HFFc6 (cell line): ENCODE results near the gene MMP27. TPM values are rescaled to one million over a fixed set of nuclear protein-coding genes. Genes with fewer than 3 reads are reported as not detected.

Experiments used
- DNase-seq: peaks from one replicate; pipeline ENCODE4 v3.0.0-alpha.2; 2018
- H3K27ac Mint-ChIP-seq: 2 replicates; pipeline ENCODE4 v1.8.0; 2020; ENCODE audit warnings: mild to moderate bottlenecking, mixed read lengths
- H3K27me3 Mint-ChIP-seq: 2 replicates; pipeline ENCODE4 v1.8.0; 2021; ENCODE audit warnings: mild to moderate bottlenecking, moderate library complexity, mixed read lengths; ENCODE audit not compliant: insufficient read depth
- H3K36me3 Mint-ChIP-seq: 2 replicates; pipeline ENCODE4 v1.8.0; 2021; ENCODE audit warnings: low read depth, mixed read lengths
- H3K4me1 Mint-ChIP-seq: 2 replicates; pipeline ENCODE4 v1.8.0; 2020; ENCODE audit warnings: low read depth, mixed read lengths
- H3K4me3 Mint-ChIP-seq: 2 replicates; pipeline ENCODE4 v1.8.0; 2020; ENCODE audit warnings: mild to moderate bottlenecking, moderate library complexity, mixed read lengths
- H3K9me3 Mint-ChIP-seq: 2 replicates; pipeline ENCODE4 v1.8.0; 2020; ENCODE audit warnings: mild to moderate bottlenecking, mixed read lengths
- total RNA-seq, 6 experiments: library from RNA; stranded (reverse); fragmentation: NEBNext Ultra II Directional; extraction: Animal tissue kit (Norgen Biotek cat#: 25700); gene quantifications; 2 replicates in 1 of 6; 3 replicates in 5 of 6; pipeline ENCODE4 v1.2.3, GENCODE V29; 2021
- TF ChIP-seq, protein P1 (sequence below): fragments of 200-600 bp; sonication (generic); IDR thresholded peaks from 2 replicates; pipeline ENCODE4 v1.5.0; 2021; ENCODE audit warnings: antibody characterized with exemption, mild to moderate bottlenecking

Gene MMP27
- total RNA-seq, 6 experiments from 2014 or later = not detected

DNA sequence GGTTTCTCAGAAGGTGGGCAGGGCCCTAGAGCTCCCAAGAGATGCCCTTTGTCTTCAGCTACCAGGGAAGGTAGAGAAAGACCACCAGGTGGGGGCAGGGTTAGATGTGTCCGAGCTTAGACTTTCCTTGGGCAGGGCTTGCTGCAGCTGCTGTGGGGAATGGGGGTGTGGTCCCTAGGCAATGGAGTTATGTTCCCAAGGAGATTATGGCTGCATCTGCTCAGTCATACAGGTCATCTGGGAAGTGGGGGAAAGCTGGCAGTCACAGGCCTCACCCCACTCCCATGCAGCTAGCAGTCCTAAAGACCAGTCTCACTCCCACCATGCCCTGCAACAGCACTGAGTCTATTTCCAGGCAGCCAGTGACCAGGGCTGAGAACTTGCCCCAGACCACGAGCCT lies 29.5 kb downstream of the MMP27 start:
- Mint-ChIP-seq H3K27me3 (peaks cover 24% of the 10 kb centered on the region), H3K36me3 (no peaks in the 10 kb centered on the region), H3K27ac (no peak overlapping the region), H3K4me1 (no peaks in the 10 kb centered on the region), H3K4me3 (no peak overlapping the region), H3K9me3 (no peaks in the 10 kb centered on the region)
- TF ChIP-seq, protein P1, sequence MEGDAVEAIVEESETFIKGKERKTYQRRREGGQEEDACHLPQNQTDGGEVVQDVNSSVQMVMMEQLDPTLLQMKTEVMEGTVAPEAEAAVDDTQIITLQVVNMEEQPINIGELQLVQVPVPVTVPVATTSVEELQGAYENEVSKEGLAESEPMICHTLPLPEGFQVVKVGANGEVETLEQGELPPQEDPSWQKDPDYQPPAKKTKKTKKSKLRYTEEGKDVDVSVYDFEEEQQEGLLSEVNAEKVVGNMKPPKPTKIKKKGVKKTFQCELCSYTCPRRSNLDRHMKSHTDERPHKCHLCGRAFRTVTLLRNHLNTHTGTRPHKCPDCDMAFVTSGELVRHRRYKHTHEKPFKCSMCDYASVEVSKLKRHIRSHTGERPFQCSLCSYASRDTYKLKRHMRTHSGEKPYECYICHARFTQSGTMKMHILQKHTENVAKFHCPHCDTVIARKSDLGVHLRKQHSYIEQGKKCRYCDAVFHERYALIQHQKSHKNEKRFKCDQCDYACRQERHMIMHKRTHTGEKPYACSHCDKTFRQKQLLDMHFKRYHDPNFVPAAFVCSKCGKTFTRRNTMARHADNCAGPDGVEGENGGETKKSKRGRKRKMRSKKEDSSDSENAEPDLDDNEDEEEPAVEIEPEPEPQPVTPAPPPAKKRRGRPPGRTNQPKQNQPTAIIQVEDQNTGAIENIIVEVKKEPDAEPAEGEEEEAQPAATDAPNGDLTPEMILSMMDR = no peak
- no peak for DNase-seq

DNA sequence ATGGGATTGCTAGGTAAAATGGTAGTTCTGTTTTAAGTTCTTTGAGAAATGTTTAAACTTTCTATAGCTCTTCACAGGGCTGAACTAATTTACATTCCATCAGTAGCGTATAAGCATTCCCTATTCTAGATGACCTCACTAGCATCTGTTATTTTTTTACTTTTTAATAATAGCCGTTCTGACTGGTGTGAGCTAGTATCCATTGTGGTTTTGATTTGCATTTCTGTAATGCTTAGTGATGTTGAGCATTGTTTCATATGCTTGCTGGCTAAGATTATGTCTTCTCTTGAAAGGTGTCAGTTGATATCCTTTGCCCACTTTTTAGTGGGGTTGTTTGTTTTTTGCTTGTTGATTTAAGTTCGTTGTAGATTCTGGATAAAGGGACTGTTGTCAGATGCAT lies 35.9 kb downstream of the MMP27 start:
- no peak for DNase-seq
- H3K36me3 Mint-ChIP-seq = no peaks in the 10 kb centered on the region
- TF ChIP-seq, protein P1 = no peak
- no peak overlapping the region for H3K4me3 Mint-ChIP-seq
- no peaks in the 10 kb centered on the region for H3K9me3 Mint-ChIP-seq
- H3K27me3 Mint-ChIP-seq = peaks cover 14% of the 10 kb centered on the region
- H3K27ac Mint-ChIP-seq = no peak overlapping the region
- H3K4me1 Mint-ChIP-seq = no peaks in the 10 kb centered on the region

DNA sequence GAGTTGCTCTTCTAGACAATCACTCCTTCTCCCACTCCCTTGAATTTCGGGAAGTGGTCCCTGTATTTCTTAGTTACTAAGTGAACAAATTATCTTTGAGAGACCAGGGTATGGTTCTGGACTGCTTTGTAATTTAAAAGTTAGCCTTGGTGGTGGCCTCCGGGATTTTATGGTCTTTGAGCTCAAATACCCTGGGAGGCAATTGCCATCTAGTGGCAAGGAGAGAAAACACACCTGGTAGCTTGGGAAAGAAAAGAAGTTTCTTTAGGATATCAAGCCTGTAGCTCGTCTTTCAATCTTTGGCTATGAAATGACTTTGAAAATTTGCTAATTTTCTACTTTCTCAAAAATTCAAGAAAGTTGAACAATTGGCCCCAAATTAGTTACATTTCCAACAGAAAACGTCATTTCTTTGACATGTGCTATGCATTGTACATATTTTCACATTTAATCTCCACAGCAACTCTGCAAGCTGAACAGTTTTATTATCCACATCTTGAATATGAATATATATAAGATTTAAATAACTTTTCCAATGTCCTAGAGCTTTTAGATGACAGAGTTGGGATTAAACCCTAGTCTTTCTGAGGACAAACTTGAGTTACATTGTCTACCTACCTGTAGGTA lies 39.1 kb downstream of the MMP27 start:
- H3K9me3 Mint-ChIP-seq = no peaks in the 10 kb centered on the region
- no peaks in the 10 kb centered on the region for H3K4me1 Mint-ChIP-seq
- no peak overlapping the region for H3K4me3 Mint-ChIP-seq
- H3K27ac Mint-ChIP-seq = no peak overlapping the region
- H3K27me3 Mint-ChIP-seq = peaks cover 23% of the 10 kb centered on the region
- TF ChIP-seq, protein P1 = peak; percentile 92
- no peaks in the 10 kb centered on the region for H3K36me3 Mint-ChIP-seq
- DNase-seq = peak; percentile 46

DNA sequence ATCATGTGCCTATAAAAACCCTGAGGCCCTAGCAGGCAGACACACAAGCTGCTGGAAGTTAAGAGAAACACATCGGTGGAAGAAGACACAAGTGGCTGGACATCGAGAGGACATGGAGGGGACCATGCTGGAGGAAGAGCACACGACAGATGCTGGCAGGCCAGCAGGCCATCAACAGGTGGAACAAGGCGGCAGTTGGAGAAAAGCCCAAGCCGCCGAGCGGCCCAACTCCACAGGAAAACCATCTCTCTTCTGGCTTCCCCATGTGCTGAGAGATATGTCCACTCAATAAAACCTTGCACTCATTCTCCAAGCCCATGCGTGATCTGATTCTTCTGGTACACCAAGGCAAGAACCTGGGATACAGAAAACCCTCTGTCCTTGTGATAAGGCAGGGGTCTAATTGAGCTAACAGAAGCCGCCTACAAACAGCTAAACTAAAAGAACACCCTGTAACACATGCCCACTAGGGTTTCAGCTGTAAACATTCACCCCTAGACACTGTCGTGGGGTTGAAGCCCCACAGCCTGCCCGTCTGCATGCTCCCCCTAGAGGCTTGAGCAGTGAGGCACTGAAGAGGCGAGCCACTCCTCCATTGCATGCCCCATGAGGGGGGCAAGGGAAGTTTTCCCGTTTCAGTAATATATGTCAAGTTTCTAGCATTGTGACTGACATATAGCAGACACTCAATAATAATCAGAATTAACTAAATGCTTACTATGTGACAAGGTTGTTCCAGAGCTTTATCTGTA lies 41.4 kb downstream of the MMP27 start:
- Mint-ChIP-seq H3K4me3 (no peak overlapping the region), H3K27ac (no peak overlapping the region), H3K36me3 (no peaks in the 10 kb centered on the region), H3K9me3 (no peaks in the 10 kb centered on the region), H3K27me3 (peaks cover 27% of the 10 kb centered on the region), H3K4me1 (no peaks in the 10 kb centered on the region)
- TF ChIP-seq, protein P1 = peak; percentile 75
- DNase-seq = no peak

DNA sequence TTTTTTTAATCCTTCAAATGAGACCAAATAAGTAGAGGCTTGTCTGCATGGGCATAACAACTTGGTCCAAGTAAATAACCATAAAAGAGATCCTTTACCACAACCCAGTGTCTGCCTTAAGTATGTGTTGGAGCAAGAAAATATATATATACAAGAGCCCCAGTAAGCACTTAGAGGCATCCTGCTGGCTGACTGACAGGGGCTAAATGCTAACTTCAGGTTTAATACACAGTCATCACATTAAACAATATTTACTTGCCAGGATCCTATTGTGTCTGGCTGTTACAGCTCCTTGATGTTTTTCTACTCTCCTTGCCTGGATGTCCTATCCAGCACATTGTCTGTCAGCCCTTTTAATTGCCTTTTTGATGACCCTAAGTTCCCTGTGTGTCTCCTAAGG lies 43.0 kb downstream of the MMP27 start:
- Mint-ChIP-seq H3K9me3 (no peaks in the 10 kb centered on the region), H3K4me3 (no peak overlapping the region), H3K36me3 (no peaks in the 10 kb centered on the region), H3K27ac (no peak overlapping the region), H3K4me1 (no peaks in the 10 kb centered on the region), H3K27me3 (peaks cover 30% of the 10 kb centered on the region)
- TF ChIP-seq, protein P1 = no peak
- DNase-seq = no peak
